Thyroid gland (tissue), 4 donors: ENCODE results near the gene MPV17L.
"Not testable (repeated sequence)": the region's sequence is repeated elsewhere in the genome, so short reads cannot be mapped to it uniquely, and the experiment has no call there.

Experiments used
- CTCF ChIP-seq, 6 experiments: fragments of 200-600 bp in 3 of 6; fragments of 450-650 bp in 3 of 6; sonication (generic) in 3 of 6; IDR thresholded peaks; one replicate each; pipeline ENCODE4 v1.5.1; 2016 to 2019; ENCODE audit warnings: antibody characterized with exemption in 6 of 6, mild to moderate bottlenecking in 2 of 6, inconsistent platforms in 1 of 6, moderate library complexity in 1 of 6
- POLR2A ChIP-seq, 2 donors: fragments of 450-650 bp; IDR thresholded peaks; one replicate each; pipeline ENCODE4 v1.6.1; 2017; ENCODE audit warnings: antibody characterized with exemption in 2 of 2, mild to moderate bottlenecking in 2 of 2, moderate library complexity in 1 of 2

- TF ChIP-seq CTCF, POLR2A (IDR thresholded peaks at IDR 0.05): not testable (repeated sequence)
Observed at GRCh38 chr16:15396509-15396829, 915 bp downstream of the MPV17L start.
